HG03097 (cell line): Measurements from ENCODE around the gene DNPH1.

ENCODE experiments used
- ATAC-seq: cut with Tn5 transposase; IDR thresholded peaks from one replicate; pipeline ENCODE4 v1.9.1; 2021; ENCODE audit not compliant: unreplicated experiment, low FRiP score

The DNPH1 gene

DNA sequence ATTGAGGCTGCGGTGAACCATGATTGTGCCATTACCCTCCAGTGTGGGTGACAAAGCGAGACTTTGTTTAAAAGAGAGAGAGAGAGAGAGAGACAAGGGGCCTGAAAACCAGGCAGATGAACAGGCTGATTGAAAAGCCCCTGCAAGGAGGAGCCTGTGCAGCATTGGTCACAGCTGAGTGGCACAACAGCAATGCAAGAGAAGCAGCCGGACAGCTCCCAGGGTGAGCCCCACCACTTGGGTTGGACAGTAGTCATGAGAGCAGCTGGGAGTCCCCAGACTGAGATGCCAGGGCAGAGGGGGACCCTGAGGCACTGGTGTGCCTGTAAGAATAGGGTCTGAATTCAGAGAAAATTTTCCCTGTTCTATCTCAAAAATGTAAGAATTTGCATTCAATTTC lies 10.2 kb downstream of the DNPH1 start:
- ATAC-seq, result no peak

DNA sequence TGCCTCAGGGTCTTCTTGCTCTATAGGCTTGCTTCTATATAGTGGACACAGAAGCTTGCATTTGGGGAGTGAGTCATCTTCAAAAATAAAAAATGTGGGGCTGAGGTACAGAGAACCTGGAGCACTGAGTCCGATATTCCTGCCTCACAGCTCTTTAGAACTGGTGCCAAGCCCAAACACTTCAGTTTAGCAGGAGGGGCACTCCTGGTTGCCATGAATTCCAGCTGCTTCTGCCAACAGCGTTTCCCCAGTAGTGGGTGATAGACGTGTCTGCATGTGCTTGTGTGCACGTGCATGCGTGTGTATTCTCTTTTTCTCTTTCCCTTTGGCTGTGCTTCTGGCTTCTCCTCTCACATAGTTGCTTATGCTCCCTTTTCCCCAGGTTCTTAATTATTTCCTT lies 11.9 kb downstream of the DNPH1 start:
- ATAC-seq, result no peak

DNA sequence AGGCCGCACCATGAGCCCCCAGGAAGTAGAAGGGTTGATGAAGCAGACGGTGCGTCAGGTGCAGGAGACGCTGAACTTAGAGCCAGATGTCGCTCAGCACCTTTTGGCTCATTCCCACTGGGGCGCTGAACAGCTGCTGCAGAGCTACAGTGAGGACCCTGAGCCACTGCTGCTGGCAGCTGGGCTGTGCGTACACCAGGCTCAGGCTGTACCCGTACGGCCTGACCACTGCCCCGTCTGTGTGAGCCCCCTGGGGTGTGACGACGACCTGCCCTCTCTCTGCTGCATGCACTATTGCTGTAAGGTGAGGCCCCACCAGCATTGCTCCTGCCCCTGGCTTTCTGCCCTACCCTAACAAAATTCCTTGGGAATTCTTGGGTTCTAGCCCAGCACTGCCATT lies 13.1 kb downstream of the DNPH1 start:
- ATAC-seq, result no peak

DNA sequence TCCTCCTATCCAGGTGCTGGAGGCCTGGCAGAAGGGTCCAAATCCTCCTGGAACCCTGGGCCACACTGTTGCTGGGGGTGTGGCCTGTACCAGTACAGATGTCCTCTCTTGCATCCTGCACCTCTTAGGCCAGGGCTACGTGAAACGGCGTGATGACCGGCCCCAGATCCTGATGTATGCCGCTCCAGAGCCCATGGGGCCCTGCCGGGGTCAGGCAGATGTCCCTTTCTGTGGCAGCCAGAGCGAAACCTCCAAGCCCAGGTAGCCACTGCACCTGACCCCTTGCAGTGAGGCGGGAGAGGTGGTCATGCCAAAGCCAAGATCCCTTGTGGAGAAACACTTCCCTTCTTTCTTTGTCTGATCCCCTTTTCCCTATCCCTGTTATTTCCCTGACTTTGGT lies 14.2 kb downstream of the DNPH1 start:
- ATAC-seq, result no peak

DNA sequence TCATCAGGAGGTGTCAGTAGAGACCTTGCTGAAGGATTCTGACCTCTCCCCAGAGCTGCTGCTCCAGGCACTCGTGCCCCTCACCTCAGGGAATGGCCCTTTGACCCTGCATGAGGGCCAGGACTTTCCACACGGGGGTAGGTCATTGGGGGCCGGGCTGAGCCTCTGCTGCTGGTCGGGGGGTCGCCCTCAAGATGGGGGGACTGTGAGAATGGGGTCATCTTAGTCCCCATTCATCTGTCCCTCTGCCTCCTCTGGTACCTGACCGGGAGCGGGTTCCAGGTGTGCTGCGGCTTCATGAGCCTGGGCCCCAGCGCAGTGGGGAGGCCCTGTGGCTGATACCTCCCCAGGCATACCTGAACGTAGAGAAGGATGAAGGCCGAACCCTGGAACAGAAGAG lies 15.8 kb downstream of the DNPH1 start:
- no peak for ATAC-seq

DNA sequence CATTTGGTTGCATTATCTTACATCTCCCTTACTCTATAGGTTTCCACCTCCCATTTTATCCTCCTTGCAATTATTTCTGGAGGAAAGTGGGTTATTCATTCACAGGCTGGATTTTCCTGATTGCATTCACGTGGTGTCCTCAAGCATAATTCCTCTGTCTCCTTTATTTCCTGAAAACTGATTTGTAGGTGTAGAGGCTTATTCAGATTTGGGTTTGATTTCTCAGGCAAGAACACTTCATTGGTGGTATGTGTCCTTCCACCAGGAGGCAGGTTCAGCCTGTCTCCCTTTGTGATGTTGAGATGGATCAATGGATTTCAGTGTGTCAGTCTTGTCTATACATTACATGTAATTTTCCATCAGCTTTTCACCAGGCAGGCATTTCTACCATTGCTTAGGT lies 17.3 kb downstream of the DNPH1 start:
- ATAC-seq, result no peak

DNA sequence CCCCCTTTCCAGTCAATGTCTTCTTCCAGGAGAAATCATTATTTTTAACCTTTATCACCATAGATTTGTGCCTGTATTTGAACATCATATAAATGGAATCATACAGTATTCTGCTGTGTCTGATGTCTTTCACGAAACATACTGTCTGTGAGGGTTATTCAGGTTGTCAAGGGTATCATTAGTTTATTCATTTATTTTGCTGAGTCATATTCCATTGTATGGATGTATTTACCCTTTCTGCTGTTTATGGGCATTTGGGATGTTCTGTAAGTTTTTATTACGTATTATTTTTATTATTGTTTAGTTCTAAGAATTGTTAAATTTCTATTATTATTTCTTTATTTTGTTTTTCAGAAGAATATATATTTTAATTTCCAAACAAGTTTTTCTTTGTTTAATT lies 22.0 kb downstream of the DNPH1 start:
- no peak for ATAC-seq

DNA sequence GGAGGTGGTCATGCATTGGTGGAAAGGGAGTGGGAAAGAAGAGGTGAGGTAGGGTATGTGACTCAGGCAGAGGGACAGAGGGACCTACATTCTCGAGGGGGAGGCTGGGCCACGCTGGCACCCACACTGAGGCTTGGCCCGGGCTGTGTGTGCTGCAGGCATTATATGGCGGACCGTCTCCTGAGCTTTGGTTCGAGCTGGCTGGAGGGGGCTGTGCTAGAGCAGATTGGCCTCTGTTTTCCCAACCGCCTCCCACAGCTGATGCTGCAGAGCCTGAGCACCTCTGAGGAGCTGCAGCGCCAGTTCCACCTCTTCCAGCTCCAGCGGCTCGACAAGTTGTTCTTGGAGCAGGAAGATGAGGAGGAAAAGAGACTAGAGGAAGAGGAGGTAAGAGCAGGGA lies 23.4 kb downstream of the DNPH1 start:
- no peak for ATAC-seq

DNA sequence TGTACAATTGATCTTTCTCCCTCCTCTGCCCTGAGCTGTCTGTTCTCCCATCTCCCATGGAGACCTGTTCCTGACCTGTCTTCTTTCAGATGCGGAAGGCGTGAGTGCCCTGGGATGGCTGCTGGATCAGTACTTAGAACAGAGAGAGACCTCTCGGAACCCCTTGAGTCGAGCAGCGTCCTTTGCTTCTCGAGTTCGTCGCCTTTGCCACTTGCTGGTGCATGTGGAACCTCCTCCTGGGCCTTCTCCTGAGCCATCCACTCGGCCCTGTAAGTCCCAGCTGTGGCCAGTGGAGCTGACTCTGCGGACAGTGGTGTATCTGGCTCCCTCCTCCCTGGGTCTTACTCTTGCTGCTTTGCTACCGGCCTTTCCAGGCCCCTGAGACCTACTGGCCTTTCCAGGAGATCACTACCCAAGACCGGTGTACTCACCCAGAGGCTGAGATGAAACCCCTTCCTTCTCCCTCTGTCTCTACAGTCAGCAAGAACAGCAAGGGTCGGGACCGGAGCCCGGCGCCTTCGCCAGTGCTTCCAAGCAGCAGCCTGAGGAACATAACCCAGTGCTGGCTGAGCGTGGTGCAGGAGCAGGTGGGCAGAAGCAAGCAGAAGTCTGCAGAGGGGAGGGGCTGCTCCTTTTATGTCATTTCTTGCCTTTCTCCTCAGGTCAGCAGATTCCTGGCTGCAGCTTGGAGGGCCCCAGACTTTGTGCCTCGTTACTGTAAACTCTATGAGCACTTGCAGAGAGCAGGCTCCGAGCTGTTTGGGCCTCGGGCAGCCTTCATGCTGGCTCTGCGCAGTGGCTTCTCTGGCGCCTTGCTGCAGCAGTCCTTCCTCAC lies 24.8 kb downstream of the DNPH1 start:
- ATAC-seq, result no peak

DNA sequence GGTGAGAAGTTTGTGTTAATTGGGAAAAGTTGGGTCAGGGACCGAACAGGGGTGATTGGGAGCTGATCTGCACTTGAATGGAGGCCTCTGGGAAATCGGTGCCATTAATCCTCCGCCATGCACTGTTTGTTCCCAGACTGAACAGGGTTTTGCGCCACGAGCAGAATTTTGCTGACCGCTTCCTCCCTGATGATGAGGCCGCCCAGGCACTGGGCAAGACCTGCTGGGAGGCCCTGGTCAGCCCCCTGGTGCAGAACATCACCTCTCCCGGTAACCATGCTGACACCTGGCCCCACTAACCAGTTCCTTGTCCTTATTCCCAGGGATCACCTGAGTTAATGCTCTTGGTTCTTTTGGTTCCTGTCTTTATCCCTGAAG lies 25.6 kb downstream of the DNPH1 start:
- ATAC-seq, result no peak

DNA sequence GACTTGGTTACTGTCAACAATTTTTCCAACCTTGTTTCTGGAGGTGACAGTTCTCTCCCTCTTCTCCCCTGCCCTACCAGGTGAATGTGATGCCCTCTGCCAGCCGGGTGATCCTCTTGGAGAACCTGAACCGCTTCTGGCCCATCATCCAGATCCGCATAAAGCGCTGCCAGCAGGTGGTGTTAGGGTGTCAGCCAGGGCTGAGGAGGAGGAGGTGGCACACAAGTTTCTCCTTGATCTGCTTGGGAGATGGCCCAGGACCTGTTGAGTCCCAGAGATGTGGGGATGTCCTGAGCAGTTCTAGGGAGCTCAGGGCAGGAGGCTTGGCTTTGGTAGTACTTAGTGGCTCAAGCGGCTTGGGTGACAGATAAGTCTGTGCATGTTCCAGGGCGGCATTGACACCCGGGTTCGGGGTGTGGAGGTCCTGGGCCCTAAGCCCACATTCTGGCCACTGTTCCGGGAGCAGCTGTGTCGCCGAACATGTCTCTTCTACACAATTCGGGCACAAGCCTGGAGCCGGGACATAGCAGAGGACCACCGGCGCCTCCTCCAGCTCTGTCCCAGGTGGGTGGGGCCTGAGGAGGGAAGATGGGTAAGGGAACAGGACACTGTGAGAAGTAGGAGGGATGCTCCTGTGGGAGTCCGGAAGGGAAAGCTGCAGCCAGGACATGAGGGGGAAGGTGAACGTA lies 26.1 kb downstream of the DNPH1 start:
- ATAC-seq, result no peak

DNA sequence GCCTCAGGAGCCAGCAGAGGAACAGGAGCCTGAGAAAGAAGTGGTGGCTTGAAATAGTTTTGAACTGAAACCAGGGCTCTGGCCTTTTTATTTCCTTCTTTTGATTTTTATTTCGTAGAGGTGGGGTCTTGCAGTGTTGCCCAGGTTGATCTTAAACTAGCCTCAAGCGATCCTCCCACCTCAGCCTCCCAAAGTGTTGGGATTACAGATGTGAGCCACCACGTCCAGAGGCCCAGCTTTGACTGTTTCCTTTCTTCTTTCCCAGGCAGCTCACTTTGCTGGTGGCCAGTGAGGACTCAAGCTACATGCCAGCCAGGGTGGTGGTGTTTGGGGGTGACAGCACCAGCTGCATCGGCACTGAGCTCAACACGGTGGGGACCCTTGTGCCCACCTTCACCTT lies 26.8 kb downstream of the DNPH1 start:
- no peak for ATAC-seq

DNA sequence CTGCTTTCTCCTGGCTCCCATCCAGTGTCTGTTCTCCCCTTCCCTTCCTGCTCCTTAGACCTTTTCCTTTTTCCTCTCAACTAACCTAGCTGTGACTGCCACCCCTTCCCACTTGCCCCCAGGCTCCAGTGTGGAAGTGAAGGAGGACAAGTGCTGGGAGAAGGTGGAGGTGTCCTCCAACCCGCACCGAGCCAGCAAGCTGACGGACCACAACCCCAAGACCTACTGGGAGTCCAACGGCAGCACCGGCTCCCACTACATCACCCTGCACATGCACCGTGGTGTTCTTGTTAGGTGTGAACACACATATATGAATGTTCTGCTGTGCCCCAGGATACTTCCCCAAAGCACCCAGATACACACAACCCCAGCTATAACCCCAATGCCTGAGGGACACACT lies 28.7 kb downstream of the DNPH1 start:
- ATAC-seq, result no peak

DNA sequence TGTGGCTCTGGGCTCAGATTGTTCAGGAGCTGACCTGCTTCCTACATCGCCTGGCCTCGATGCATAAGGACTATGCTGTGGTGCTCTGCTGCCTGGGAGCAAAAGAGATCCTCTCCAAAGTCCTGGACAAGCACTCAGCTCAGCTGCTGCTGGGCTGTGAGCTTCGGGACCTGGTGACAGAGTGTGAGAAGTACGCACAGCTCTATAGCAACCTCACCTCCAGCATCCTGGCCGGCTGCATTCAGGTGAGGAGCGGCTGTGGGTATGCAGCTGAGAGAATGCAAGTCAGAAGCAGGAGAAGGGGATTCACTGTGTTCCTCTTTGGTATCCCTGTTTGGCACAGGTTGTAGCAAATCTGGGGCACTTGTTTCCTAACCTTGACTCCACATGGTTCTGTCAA lies 29.4 kb downstream of the DNPH1 start:
- ATAC-seq, result no peak

DNA sequence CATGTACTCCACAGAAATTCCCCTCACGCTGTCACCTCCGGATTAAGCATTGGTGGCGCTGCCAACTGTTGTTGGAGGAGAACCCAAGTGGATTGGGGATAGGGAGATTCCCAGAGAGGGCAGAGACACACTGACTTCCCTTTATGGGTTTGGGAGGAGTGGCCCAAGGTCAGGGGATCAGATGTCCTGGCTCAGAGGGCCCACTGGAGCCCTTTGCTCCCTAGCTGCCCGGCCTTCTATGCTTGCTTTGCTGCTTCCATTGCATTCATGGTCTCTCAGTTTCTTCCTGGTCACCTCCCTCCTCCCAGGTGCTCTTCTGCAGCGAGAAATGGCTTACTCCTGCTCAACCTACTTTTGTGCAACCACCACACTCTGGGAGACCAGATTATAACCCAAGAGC lies 32.9 kb downstream of the DNPH1 start:
- ATAC-seq, result no peak

DNA sequence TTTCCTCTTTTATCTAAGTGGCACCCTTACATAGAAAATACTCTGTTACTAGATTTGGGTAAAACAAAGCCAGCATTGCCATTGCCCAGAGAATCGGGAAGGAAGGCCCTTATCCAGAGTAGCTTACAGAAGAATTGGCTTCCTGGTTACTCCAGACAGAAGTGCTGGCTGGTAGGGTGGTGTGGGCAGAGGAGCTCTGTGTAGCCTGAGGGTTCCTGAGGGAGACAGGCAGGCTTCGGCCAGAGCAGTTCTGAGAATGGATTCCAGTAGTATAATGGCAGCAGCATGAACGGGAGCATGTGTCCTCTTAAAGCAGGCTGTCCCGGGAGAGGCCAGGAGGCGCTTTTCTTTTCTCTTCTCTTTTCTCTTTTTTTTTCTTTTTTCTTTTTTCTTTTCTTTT lies 35.4 kb downstream of the DNPH1 start:
- ATAC-seq, result no peak

DNA sequence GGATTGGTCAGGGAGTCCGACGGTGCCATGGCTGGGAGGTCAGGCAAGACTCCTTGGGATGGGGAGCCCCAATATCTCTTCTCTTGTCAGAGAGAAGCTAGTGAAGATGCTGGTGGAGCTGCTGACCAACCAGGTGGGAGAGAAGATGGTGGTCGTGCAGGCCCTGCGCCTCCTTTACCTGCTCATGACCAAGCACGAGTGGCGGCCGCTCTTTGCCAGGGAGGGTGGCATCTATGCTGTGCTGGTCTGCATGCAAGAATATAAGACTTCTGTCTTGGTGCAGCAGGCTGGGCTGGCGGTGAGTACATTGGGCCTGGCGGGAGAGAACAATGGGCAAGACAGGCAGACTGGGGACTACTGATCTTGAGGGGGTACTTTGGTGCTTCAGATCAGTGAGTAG lies 36.4 kb downstream of the DNPH1 start:
- no peak for ATAC-seq

DNA sequence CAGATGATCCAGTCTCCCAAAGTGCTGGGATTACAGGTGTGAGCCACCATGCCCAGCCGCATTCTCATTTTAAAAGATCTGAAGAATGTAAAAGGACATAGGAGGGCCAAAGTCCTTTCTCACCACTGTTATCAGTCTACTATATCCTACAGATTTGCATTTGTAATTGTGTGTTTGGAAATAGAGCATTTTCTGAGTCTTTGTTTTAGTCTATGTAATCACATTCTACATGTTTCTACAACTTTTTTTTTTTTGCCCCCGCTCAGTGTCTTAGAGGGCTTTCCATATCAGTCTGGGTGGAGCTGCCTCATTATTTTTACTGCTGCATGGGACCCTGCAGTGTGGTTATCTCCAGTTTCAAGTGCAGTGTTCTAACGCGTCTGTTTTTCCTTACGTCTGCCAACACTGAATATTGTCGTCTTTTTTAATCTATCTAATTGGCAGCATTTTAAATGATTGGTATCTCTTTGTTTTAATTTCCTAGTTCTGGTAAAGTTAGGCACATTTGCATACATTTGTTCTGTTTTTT lies 39.4 kb downstream of the DNPH1 start:
- ATAC-seq, result no peak

DNA sequence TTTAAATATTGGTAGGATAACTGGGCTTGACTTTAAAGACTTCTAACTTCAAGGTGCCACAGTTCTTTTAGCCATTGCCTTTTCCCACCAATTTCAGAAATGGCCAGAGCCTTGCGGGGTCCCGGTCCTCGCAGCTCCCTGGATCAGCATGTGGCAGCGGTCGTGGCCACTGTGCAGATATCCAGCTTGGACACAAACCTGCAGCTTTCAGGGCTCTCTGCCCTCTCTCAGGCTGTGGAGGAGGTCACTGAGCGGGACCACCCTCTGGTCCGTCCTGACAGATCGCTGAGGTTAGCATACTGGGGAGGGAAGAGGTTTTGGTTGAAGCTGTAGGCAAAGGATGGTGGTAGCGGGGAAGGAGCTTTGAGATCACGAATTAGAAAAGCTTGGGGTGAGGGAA lies 40.9 kb downstream of the DNPH1 start:
- no peak for ATAC-seq

DNA sequence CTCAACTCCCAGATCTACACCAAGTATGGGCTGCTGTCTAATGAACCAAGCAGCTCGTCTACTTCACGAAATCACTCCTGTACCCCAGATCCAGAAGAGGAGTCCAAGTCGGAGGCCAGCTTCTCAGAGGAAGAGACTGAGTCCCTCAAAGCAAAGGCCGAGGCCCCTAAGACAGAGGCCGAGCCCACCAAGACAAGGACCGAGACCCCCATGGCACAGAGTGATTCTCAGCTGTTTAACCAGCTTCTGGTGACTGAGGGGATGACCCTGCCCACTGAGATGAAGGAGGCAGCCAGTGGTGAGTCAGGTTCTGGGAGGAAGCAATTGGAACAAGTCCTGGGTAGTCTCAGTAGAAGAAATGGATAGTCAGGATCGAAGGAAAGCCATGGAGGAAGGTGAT lies 41.5 kb downstream of the DNPH1 start:
- ATAC-seq, result no peak

DNA sequence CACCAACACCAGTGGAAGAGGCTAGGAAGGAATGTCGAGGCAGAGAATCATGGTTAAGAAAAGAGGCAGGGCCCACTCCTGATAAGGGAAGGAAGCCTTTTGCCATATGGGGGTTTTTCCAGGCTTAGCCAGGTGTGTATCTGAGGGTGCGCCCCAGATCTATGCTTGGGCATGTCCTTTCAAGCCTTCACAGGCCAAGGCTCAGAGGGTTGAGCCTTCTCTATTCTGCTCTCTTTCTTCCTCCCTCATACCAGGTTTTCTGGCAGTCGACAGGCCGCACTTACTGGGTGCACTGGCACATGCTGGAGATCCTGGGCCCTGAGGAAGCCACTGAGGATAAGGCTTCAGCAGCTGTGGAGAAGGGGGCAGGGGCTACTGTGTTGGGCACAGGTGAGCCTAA lies 42.6 kb downstream of the DNPH1 start:
- no peak for ATAC-seq

DNA sequence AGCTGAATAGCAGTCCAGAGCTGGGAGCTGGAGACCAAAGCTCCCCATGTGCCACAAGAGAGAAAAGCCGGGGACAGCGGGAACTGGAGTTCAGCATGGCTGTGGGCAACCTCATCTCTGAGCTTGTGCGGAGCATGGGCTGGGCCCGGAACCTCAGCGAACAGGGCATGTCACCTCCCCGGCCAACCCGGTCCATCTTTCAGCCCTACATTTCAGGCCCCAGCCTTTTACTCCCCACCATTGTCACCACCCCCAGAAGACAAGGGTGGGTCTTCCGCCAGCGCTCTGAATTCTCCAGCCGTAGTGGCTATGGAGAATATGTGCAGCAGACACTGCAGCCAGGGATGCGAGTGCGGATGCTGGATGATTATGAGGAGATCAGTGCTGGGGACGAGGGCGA lies 43.3 kb downstream of the DNPH1 start:
- ATAC-seq, result no peak
